Neural progenitor cell (in vitro differentiated cells): Measurements from ENCODE around the gene P2RY1. TPM values are rescaled to one million over a fixed set of nuclear protein-coding genes. Genes with fewer than 3 reads are reported as not detected.

Experiments used
- DNase-seq: peaks from one replicate; pipeline ENCODE4 v3.0.0-alpha.2; 2016; ENCODE audit warnings: low spot score
- H2AFZ ChIP-seq: fragments of 200-600 bp; sonication (generic); replicated peaks from 2 replicates; pipeline ENCODE4 v1.6.1; 2016; ENCODE audit warnings: antibody characterized with exemption
- H3F3A ChIP-seq: fragments of 200-600 bp; sonication (generic); 2 replicates; pipeline ENCODE4 v1.6.1; 2016; ENCODE audit warnings: antibody characterized with exemption, low read depth
- H3K27ac ChIP-seq: fragments of 200-600 bp; sonication (generic); 2 replicates; pipeline ENCODE4 v1.5.1; 2016; ENCODE audit warnings: mild to moderate bottlenecking
- H3K27me3 ChIP-seq: fragments of 200-600 bp; sonication (generic); 2 replicates; pipeline ENCODE4 v1.6.1; 2016; ENCODE audit warnings: mild to moderate bottlenecking, moderate library complexity
- H3K36me3 ChIP-seq: fragments of 200-600 bp; sonication (generic); 2 replicates; pipeline ENCODE4 v1.5.1; 2016
- H3K4me1 ChIP-seq: fragments of 200-600 bp; sonication (generic); 2 replicates; pipeline ENCODE4 v1.6.1; 2016; ENCODE audit warnings: mixed run types
- H3K4me2 ChIP-seq: fragments of 200-600 bp; sonication (generic); 2 replicates; pipeline ENCODE4 v1.6.1; 2016
- H3K4me3 ChIP-seq: fragments of 200-600 bp; sonication (generic); 2 replicates; pipeline ENCODE4 v1.5.1; 2016
- H3K79me2 ChIP-seq: fragments of 200-600 bp; sonication (generic); 2 replicates; pipeline ENCODE4 v1.6.1; 2016; ENCODE audit warnings: low read depth
- H3K9ac ChIP-seq: fragments of 200-600 bp; sonication (generic); 2 replicates; pipeline ENCODE4 v1.6.1; 2016
- H3K9me3 ChIP-seq: fragments of 200-600 bp; sonication (generic); 2 replicates; pipeline ENCODE4 v1.5.1; 2016; ENCODE audit warnings: low read depth
- H4K20me1 ChIP-seq: fragments of 200-600 bp; sonication (generic); 2 replicates; pipeline ENCODE4 v1.6.1; 2016; ENCODE audit warnings: low read depth
- H3K27ac Mint-ChIP-seq: 3 replicates; pipeline ENCODE4 v1.8.0; 2021; ENCODE audit warnings: mixed read lengths
- H3K27me3 Mint-ChIP-seq: 2 replicates; pipeline ENCODE4 v1.8.0; 2022; ENCODE audit warnings: low read depth, mild to moderate bottlenecking, inconsistent platforms, moderate library complexity, mixed read lengths; ENCODE audit not compliant: insufficient read depth
- H3K36me3 Mint-ChIP-seq: 3 replicates; pipeline ENCODE4 v1.8.0; 2021; ENCODE audit warnings: mixed read lengths
- H3K4me1 Mint-ChIP-seq: 3 replicates; pipeline ENCODE4 v1.8.0; 2021; ENCODE audit warnings: mixed read lengths
- H3K4me3 Mint-ChIP-seq: 3 replicates; pipeline ENCODE4 v1.8.0; 2021; ENCODE audit warnings: mild to moderate bottlenecking, moderate library complexity, mixed read lengths
- H3K9me3 Mint-ChIP-seq: 3 replicates; pipeline ENCODE4 v1.8.0; 2020; ENCODE audit warnings: mixed read lengths
- CTCF ChIP-seq: fragments of 200-600 bp; sonication (generic); IDR thresholded peaks from 2 replicates; pipeline ENCODE4 v1.5.1; 2017; ENCODE audit warnings: antibody characterized with exemption, mild to moderate bottlenecking
- EZH2 ChIP-seq: fragments of 200-600 bp; sonication (generic); IDR thresholded peaks from 2 replicates; pipeline ENCODE4 v1.6.1; 2017; ENCODE audit warnings: antibody characterized with exemption, mild to moderate bottlenecking, moderate library complexity
- EZH2phosphoT487 ChIP-seq: fragments of 200-600 bp; sonication (generic); IDR thresholded peaks from 2 replicates; pipeline ENCODE4 v1.6.1; 2017; ENCODE audit warnings: antibody characterized with exemption
- total RNA-seq: library from RNA; depleted of rRNA; stranded (reverse); fragments of >200 nt; gene quantifications from 2 replicates; pipeline ENCODE4 v1.2.3, GENCODE V29; 2015; ENCODE audit warnings: low replicate concordance

Gene P2RY1
- total RNA-seq, 1 donor from 2014 or later = 3.9 TPM

- H3K27ac ChIP-seq = no peak overlapping the region
- H4K20me1 ChIP-seq = no peaks in the 10 kb centered on the region
- no peaks in the 10 kb centered on the region for H3K79me2 ChIP-seq
- H3K36me3 ChIP-seq = no peaks in the 10 kb centered on the region
- Mint-ChIP-seq H3K9me3 (no peaks in the 10 kb centered on the region), H3K27ac (no peak overlapping the region), H3K27me3 (no peaks in the 10 kb centered on the region), H3K4me3 (no peak overlapping the region), H3K36me3 (no peaks in the 10 kb centered on the region), H3K4me1 (no peaks in the 10 kb centered on the region)
- H3K9me3 ChIP-seq = no peaks in the 10 kb centered on the region
- TF ChIP-seq EZH2phosphoT487 (no peak), EZH2 (no peak)
- no peaks in the 10 kb centered on the region for H3K4me1 ChIP-seq
- H3K9ac ChIP-seq = no peak overlapping the region
- no peaks in the 10 kb centered on the region for H3F3A ChIP-seq
- DNase-seq = no peak
- H3K4me3 ChIP-seq = no peak overlapping the region
- H2AFZ ChIP-seq = no peak overlapping the region
- no peak overlapping the region for H3K4me2 ChIP-seq
- no peaks in the 10 kb centered on the region for H3K27me3 ChIP-seq
These were observed 11.2 kb upstream of the P2RY1 start for GRCh38 chr3:152823781-152824180.

- Histone ChIP-seq H3K4me1 (no peaks in the 10 kb centered on the region), H3F3A (no peaks in the 10 kb centered on the region), H3K4me3 (no peak overlapping the region), H3K27me3 (no peaks in the 10 kb centered on the region), H3K36me3 (no peaks in the 10 kb centered on the region), H3K79me2 (no peaks in the 10 kb centered on the region), H3K9ac (no peak overlapping the region), H4K20me1 (no peaks in the 10 kb centered on the region), H3K4me2 (no peak overlapping the region), H3K9me3 (no peaks in the 10 kb centered on the region), H3K27ac (no peak overlapping the region), H2AFZ (no peak overlapping the region)
- TF ChIP-seq EZH2phosphoT487 (no peak), CTCF (no peak), EZH2 (no peak)
- Mint-ChIP-seq H3K36me3 (no peaks in the 10 kb centered on the region), H3K27ac (no peak overlapping the region), H3K27me3 (no peaks in the 10 kb centered on the region), H3K4me1 (no peaks in the 10 kb centered on the region), H3K4me3 (no peak overlapping the region), H3K9me3 (no peaks in the 10 kb centered on the region)
- DNase-seq = no peak
These were observed 9.4 kb upstream of the P2RY1 start for GRCh38 chr3:152825566-152825965.

- H3K4me1 ChIP-seq = no peaks in the 10 kb centered on the region
- TF ChIP-seq EZH2 (no peak), EZH2phosphoT487 (no peak), CTCF (no peak)
- DNase-seq = no peak
- no peaks in the 10 kb centered on the region for H3K9me3 Mint-ChIP-seq
- H3K79me2 ChIP-seq = no peaks in the 10 kb centered on the region
- H3K4me3 ChIP-seq = no peak overlapping the region
- no peaks in the 10 kb centered on the region for H4K20me1 ChIP-seq
- no peaks in the 10 kb centered on the region for H3F3A ChIP-seq
- no peak overlapping the region for H2AFZ ChIP-seq
- H3K4me3 Mint-ChIP-seq = no peak overlapping the region
- H3K27me3 ChIP-seq = no peaks in the 10 kb centered on the region
- no peak overlapping the region for H3K4me2 ChIP-seq
- H3K9me3 ChIP-seq = no peaks in the 10 kb centered on the region
- H3K36me3 ChIP-seq = no peaks in the 10 kb centered on the region
- no peaks in the 10 kb centered on the region for H3K27me3 Mint-ChIP-seq
- H3K27ac ChIP-seq = no peak overlapping the region
- no peaks in the 10 kb centered on the region for H3K36me3 Mint-ChIP-seq
- no peak overlapping the region for H3K27ac Mint-ChIP-seq
- no peak overlapping the region for H3K9ac ChIP-seq
- no peaks in the 10 kb centered on the region for H3K4me1 Mint-ChIP-seq
These were observed 8.5 kb upstream of the P2RY1 start for GRCh38 chr3:152826476-152826875.

GRCh38 chr3:152827313-152827712 is 7.6 kb upstream of the P2RY1 start:
- Histone ChIP-seq H3K9ac (no peak overlapping the region), H3K9me3 (no peaks in the 10 kb centered on the region), H3K27me3 (no peaks in the 10 kb centered on the region), H3K79me2 (no peaks in the 10 kb centered on the region), H3F3A (no peaks in the 10 kb centered on the region), H4K20me1 (no peaks in the 10 kb centered on the region), H3K27ac (no peak overlapping the region), H3K4me2 (no peak overlapping the region), H3K4me1 (no peaks in the 10 kb centered on the region), H3K4me3 (no peak overlapping the region), H3K36me3 (no peaks in the 10 kb centered on the region), H2AFZ (no peak overlapping the region)
- no peaks in the 10 kb centered on the region for H3K9me3 Mint-ChIP-seq
- H3K4me3 Mint-ChIP-seq = no peak overlapping the region
- no peak overlapping the region for H3K27ac Mint-ChIP-seq
- no peaks in the 10 kb centered on the region for H3K4me1 Mint-ChIP-seq
- H3K27me3 Mint-ChIP-seq = no peaks in the 10 kb centered on the region
- DNase-seq = no peak
- no peaks in the 10 kb centered on the region for H3K36me3 Mint-ChIP-seq
- TF ChIP-seq CTCF (no peak), EZH2phosphoT487 (no peak), EZH2 (no peak)
